ENCODE measurements around the gene CHST13.
A peak's percentile ranks its signal among the peaks of the same experiment; 100 is the strongest.

CHST13 gene

DNA sequence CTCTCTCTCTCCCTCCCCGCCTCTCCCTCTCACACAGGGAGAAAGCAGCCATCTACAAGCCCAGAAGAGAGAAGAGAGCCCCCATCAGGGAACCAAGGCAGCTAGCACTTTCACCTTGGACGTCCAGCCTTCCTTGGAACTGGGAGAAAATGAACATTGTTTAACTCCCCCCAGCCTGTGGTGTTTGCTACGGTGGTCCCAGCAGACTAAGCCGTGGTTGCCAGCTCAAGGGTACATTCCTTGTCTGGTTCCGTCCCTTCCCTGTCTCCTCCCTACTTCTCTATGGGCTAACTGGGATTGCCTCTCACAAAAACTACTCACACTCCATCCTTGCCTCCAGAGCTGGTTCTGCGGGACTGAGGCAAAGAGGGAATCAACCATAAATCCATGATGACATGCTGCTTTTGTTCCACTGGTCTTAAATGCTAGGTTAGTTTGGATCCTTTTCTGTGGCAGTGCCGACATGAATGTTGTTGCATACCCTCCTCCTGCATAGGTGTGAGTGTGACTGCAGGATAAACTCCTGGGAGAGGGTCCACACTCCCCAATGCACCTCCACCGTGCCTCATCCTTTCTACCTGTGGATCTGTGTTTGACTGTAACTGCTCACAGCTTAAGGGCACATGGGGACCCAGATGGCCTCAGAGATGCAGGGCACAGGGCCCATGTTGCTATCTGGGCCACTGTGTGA lies 22.7 kb downstream of the CHST13 start:
- TF ChIP-seq, protein P1, sequence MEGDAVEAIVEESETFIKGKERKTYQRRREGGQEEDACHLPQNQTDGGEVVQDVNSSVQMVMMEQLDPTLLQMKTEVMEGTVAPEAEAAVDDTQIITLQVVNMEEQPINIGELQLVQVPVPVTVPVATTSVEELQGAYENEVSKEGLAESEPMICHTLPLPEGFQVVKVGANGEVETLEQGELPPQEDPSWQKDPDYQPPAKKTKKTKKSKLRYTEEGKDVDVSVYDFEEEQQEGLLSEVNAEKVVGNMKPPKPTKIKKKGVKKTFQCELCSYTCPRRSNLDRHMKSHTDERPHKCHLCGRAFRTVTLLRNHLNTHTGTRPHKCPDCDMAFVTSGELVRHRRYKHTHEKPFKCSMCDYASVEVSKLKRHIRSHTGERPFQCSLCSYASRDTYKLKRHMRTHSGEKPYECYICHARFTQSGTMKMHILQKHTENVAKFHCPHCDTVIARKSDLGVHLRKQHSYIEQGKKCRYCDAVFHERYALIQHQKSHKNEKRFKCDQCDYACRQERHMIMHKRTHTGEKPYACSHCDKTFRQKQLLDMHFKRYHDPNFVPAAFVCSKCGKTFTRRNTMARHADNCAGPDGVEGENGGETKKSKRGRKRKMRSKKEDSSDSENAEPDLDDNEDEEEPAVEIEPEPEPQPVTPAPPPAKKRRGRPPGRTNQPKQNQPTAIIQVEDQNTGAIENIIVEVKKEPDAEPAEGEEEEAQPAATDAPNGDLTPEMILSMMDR (conservative IDR thresholded peaks at IDR 0.05; ENCODE audit: low read length), result no peak
- no peak for TF ChIP-seq EZH2phosphoT487 (IDR thresholded peaks at IDR 0.05; ENCODE audit: borderline replicate concordance)
- Histone ChIP-seq H4K20me1 (ENCODE audit: insufficient read depth, low read length, poor library complexity, severe bottlenecking) (no peaks in the 10 kb centered on the region), H3K36me3 (ENCODE audit: insufficient read depth, low read length) (no peaks in the 10 kb centered on the region), H3K27me3 (ENCODE audit: insufficient read depth, low read length, poor library complexity, severe bottlenecking) (no peaks in the 10 kb centered on the region), H2AFZ (ENCODE audit: low read length) (0 out of 2 replicates have a peak overlapping the region, but pooled peaks have one; percentile 11), H3K4me2 (ENCODE audit: low read depth, low read length, poor library complexity, severe bottlenecking) (no peak overlapping the region), H3K4me3 (ENCODE audit: low read length, poor library complexity, severe bottlenecking) (no peak overlapping the region), H3K79me2 (ENCODE audit: insufficient read depth, low read length) (no peaks in the 10 kb centered on the region), H3K9me2 (replicated peaks; ENCODE audit: low read depth, low read length) (no peaks in the 10 kb centered on the region), H3F3A (ENCODE audit: low read depth) (no peaks in the 10 kb centered on the region), H3K9ac (ENCODE audit: low read depth, low read length, poor library complexity, severe bottlenecking) (no peak overlapping the region), H3K4me1 (ENCODE audit: insufficient read depth, low read length, poor library complexity, severe bottlenecking) (peaks cover 51% of the 10 kb centered on the region), H3K9me3 (ENCODE audit: insufficient read depth, low read depth, low read length) (no peaks in the 10 kb centered on the region)

DNA sequence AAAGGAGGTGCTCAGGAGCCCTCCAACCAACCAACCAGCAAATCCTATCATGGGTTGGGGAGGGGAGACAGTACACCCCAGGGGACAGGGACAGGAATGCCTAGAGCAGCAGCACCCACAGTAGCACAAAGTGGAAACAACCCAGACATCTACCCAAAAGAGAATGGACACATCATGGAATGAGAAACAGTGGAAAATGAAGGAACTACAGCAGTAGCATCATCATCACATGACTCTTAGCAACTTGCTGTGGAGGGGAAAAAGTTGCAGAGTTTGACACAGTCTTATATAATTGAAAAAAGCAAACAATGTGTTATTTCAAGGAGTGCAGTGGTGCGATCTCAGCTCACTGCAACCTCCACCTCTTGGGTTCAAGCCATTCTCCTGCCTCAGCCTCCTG lies 23.8 kb downstream of the CHST13 start:
- TF ChIP-seq EZH2phosphoT487 (IDR thresholded peaks at IDR 0.05; ENCODE audit: borderline replicate concordance), result no peak
- TF ChIP-seq, protein P1 (conservative IDR thresholded peaks at IDR 0.05; ENCODE audit: low read length), result no peak
- no peaks in the 10 kb centered on the region for H3K79me2 ChIP-seq (ENCODE audit: insufficient read depth, low read length)
- no peak overlapping the region for H3K4me3 ChIP-seq (ENCODE audit: low read length, poor library complexity, severe bottlenecking)
- H3F3A ChIP-seq (ENCODE audit: low read depth), result no peaks in the 10 kb centered on the region
- no peak overlapping the region for H3K4me2 ChIP-seq (ENCODE audit: low read depth, low read length, poor library complexity, severe bottlenecking)
- no peaks in the 10 kb centered on the region for H3K27me3 ChIP-seq (ENCODE audit: insufficient read depth, low read length, poor library complexity, severe bottlenecking)
- peaks cover 51% of the 10 kb centered on the region for H3K4me1 ChIP-seq (ENCODE audit: insufficient read depth, low read length, poor library complexity, severe bottlenecking)
- H3K36me3 ChIP-seq (ENCODE audit: insufficient read depth, low read length), result no peaks in the 10 kb centered on the region
- H4K20me1 ChIP-seq (ENCODE audit: insufficient read depth, low read length, poor library complexity, severe bottlenecking), result no peaks in the 10 kb centered on the region
- no peak overlapping the region for H3K9ac ChIP-seq (ENCODE audit: low read depth, low read length, poor library complexity, severe bottlenecking)
- H3K9me2 ChIP-seq (replicated peaks; ENCODE audit: low read depth, low read length), result no peaks in the 10 kb centered on the region
- no peaks in the 10 kb centered on the region for H3K9me3 ChIP-seq (ENCODE audit: insufficient read depth, low read depth, low read length)
- H2AFZ ChIP-seq (ENCODE audit: low read length), result no peak overlapping the region

DNA sequence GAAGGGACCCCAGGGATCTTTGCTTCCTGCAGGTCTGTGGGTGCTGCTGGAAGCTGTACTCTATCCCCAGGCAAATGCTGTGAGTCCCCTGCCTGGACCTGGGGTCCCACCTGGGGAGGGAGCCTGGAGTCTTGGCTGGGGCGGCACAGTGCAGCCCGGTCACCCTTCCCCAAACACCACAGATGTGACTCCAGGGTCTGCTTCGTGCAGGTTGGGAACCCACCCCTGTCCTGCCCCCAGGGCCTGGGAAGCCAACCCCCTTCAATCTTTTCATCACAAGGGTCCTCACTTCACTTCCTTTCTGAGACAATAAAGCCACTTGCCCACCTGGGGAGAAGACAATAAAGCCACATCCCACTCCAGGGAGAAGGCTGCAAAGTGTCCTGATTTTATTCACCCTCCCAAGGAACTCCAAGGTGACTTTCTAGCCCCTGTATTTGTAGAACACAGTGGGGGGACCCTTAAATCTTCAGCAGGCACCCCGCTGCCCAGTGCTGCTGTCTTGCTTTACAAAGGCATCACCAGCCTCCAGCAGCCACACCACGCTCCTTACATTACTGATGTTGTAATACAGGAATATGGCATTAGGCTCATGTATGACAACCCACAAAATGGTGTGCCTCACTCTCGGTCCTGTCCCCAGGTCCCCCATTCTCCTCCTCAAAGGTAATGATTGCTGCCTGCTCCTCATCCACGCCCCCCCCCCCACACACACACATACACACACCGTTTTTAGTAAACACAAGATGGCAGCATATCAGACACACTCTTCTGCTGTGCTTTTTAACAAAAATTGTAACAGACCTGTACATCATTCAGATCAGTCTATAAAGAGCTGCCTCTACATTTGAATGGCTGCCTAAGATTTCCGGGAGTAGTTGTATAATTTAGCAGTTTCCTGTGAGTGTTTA lies 24.9 kb downstream of the CHST13 start:
- peak overlapping the region; percentile 37 for H3K9ac ChIP-seq (ENCODE audit: low read depth, low read length, poor library complexity, severe bottlenecking)
- H3K4me1 ChIP-seq (ENCODE audit: insufficient read depth, low read length, poor library complexity, severe bottlenecking), result peaks cover 43% of the 10 kb centered on the region
- peak overlapping the region; percentile 56 for H3K4me2 ChIP-seq (ENCODE audit: low read depth, low read length, poor library complexity, severe bottlenecking)
- no peaks in the 10 kb centered on the region for H3K79me2 ChIP-seq (ENCODE audit: insufficient read depth, low read length)
- H2AFZ ChIP-seq (ENCODE audit: low read length), result peak overlapping the region; percentile 86
- TF ChIP-seq EZH2phosphoT487 (IDR thresholded peaks at IDR 0.05; ENCODE audit: borderline replicate concordance), result no peak
- TF ChIP-seq, protein P1 (conservative IDR thresholded peaks at IDR 0.05; ENCODE audit: low read length), result peak; percentile 49
- H3K9me2 ChIP-seq (replicated peaks; ENCODE audit: low read depth, low read length), result no peaks in the 10 kb centered on the region
- H4K20me1 ChIP-seq (ENCODE audit: insufficient read depth, low read length, poor library complexity, severe bottlenecking), result no peaks in the 10 kb centered on the region
- no peaks in the 10 kb centered on the region for H3K36me3 ChIP-seq (ENCODE audit: insufficient read depth, low read length)
- H3K27me3 ChIP-seq (ENCODE audit: insufficient read depth, low read length, poor library complexity, severe bottlenecking), result no peaks in the 10 kb centered on the region
- no peaks in the 10 kb centered on the region for H3K9me3 ChIP-seq (ENCODE audit: insufficient read depth, low read depth, low read length)
- no peaks in the 10 kb centered on the region for H3F3A ChIP-seq (ENCODE audit: low read depth)
- H3K4me3 ChIP-seq (ENCODE audit: low read length, poor library complexity, severe bottlenecking), result no peak overlapping the region

All from Loucy (cell line).